Heart left ventricle (tissue), 16 donors: Measurements from ENCODE around the gene MREG. TPM values are rescaled to one million over a fixed set of nuclear protein-coding genes. Genes with fewer than 3 reads are reported as not detected.

Source experiments
- ATAC-seq, 4 donors: fragments of 200-7000 bp; cut with Tn5 transposase; one replicate each; pipeline ENCODE4 v1.9.1; 2020 to 2022; ENCODE audit warnings: moderate library complexity in 4 of 4, mild to moderate bottlenecking in 3 of 4, moderate number of reproducible peaks in 1 of 4
- DNase-seq, 5 donors: peaks; one replicate each; pipeline ENCODE4 v3.0.0-alpha.2; 2020
- H3K27ac ChIP-seq, 12 donors: fragments of 200-600 bp; sonication (generic) in 4 of 12; one replicate each; pipeline versions ENCODE4 v1.5.0 to v1.8.0; 2016 to 2022; ENCODE audit warnings: mild to moderate bottlenecking in 2 of 12
- H3K27me3 ChIP-seq, 9 donors: fragments of 200-600 bp; sonication (generic) in 2 of 9; one replicate each; pipeline versions ENCODE4 v1.5.1 to v1.8.0; 2016 to 2022; ENCODE audit warnings: mild to moderate bottlenecking in 3 of 9
- H3K36me3 ChIP-seq, 9 donors: fragments of 200-600 bp; sonication (generic) in 2 of 9; one replicate each; pipeline versions ENCODE4 v1.5.0 to v1.8.0; 2018 to 2022; ENCODE audit warnings: mild to moderate bottlenecking in 2 of 9
- H3K4me1 ChIP-seq, 12 donors: fragments of 200-600 bp; sonication (generic) in 4 of 12; one replicate each; pipeline versions ENCODE4 v1.5.0 to v1.8.0; 2016 to 2022; ENCODE audit warnings: mild to moderate bottlenecking in 3 of 12
- H3K4me3 ChIP-seq, 12 donors: fragments of 200-600 bp; sonication (generic) in 4 of 12; one replicate each; pipeline versions ENCODE4 v1.5.0 to v1.8.0; 2017 to 2022; ENCODE audit warnings: mild to moderate bottlenecking in 9 of 12, moderate library complexity in 4 of 12
- H3K9me3 ChIP-seq, 12 donors: fragments of 200-600 bp; sonication (generic) in 4 of 12; one replicate each; pipeline versions ENCODE4 v1.5.0 to v1.8.0; 2016 to 2022; ENCODE audit warnings: mild to moderate bottlenecking in 1 of 12
- CTCF ChIP-seq, 12 donors: fragments of 200-600 bp; sonication (generic) in 4 of 12; IDR thresholded peaks; one replicate each; pipeline versions ENCODE4 v1.5.0 to v1.8.0; 2018 to 2022; ENCODE audit warnings: antibody characterized with exemption in 12 of 12, mild to moderate bottlenecking in 5 of 12
- POLR2A ChIP-seq, 2 donors: fragments of 450-650 bp; IDR thresholded peaks; one replicate each; pipeline ENCODE4 v1.6.1; 2017; ENCODE audit warnings: antibody characterized with exemption in 2 of 2, mild to moderate bottlenecking in 2 of 2, moderate library complexity in 2 of 2
- WGBS, 4 donors: extraction: QIAGEN DNeasy Blood & Tissue Kit in 2 of 4; methylation state at CpG; one replicate each; pipeline versions ENCODE4 v1.1.5 to v1.1.7; 2013 to 2018; 5-methylcytosine and 5-hydroxymethylcytosine counted together
- intact Hi-C, 10 donors: fragments of 100-400 bp; cut with DNase I; formaldehyde crosslinking; loops; one replicate each; pipeline versions ENCODE4 v1.11.1 to v1.14.2; 2022
- polyA plus RNA-seq, 2 donors: library from polyadenylated mRNA; stranded (reverse); fragments of 200-250 nt; gene quantifications; one replicate each; pipeline ENCODE4 v1.2.3, GENCODE V29; 2013
- total RNA-seq, 9 donors: library from RNA; depleted of rRNA in 2 of 9; stranded (reverse); fragments of >200 nt in 2 of 9; fragmentation: NEBNext Ultra II Directional in 3 of 9; extraction: Animal tissue kit (Norgen Biotek cat#: 25700) in 3 of 9; gene quantifications; one replicate each; pipeline versions ENCODE4 v1.1.0 to v1.2.4, GENCODE V29; 2016 to 2023
- donor health status: ischemic (EF 13 %, LVEDD 7.1; RV severe dilation, severe dysfunction).
- donor health status: healthy with polysubstance abuse.
- donor health status: DM: no; HTN: yes; CAD: no.
- donor health status: DM: no; HTN: no; CAD: no.
- donor health status: ischemic (EF 25% LVEDD 6.9; RV normal size, moderate dysfunction).
- donor health status: ischemic (EF 25% LVEDD 5.7; RV mildly dilated, moderate dysfunction).
- donor health status: healthy.
- donor health status: DM: yes; HTN: yes; CAD: no.
- donor health status: ischemic (EF 35%, LVEDD 5.7; RV mildly dilated, moderate dysfunction).
- donor health status: nonischemic (EF 11% LVEDD 7.7; RV severe dilation, severe dysfunction).
- donor health status: DM: yes; HTN: yes; CAD: no.
- donor health status: PGD.
- donor health status: ischemic (EF 29% LVEDD 5.4; RV normal size, mild dysfunction).
- donor health status: nonischemic (EF 23%, LVEDD 6.1; RV moderate dilation, normal function).

The MREG gene
- total and polyA plus RNA-seq, 11 donors: 0.14 to 2.4 (median 0.34) TPM; not detected in 1

- 67 to 78% (median 75%) methylated on average over 8 of the region's 8 CpGs for WGBS, 4 donors
- Histone ChIP-seq H3K27ac (no peak overlapping the region), H3K4me1 (no peaks in the 10 kb centered on the region), H3K36me3 (no peaks in the 10 kb centered on the region), H3K27me3 (peaks cover 0 to 5% (median 0%) of the 10 kb centered on the region in 9 donors), H3K4me3 (no peak overlapping the region), H3K9me3 (peaks cover 0 to 13% (median 0%) of the 10 kb centered on the region in 12 donors)
- intact Hi-C loops: no loop called here
- TF ChIP-seq CTCF (IDR thresholded peaks at IDR 0.05): no peak
- ATAC-seq (no peak), DNase-seq (no peak)
Measured at GRCh38 chr2:215911301-215912085, 101.9 kb downstream of the MREG start.

- Histone ChIP-seq H3K27me3 (peaks cover 0 to 5% (median 0%) of the 10 kb centered on the region in 9 donors), H3K27ac (no peak overlapping the region), H3K9me3 (peaks cover 0 to 13% (median 0%) of the 10 kb centered on the region in 12 donors), H3K36me3 (no peaks in the 10 kb centered on the region), H3K4me1 (no peaks in the 10 kb centered on the region), H3K4me3 (no peak overlapping the region)
- TF ChIP-seq CTCF (IDR thresholded peaks at IDR 0.05) (no peak), POLR2A (IDR thresholded peaks at IDR 0.05) (no peak)
- intact Hi-C loops: no loop called here
- DNase-seq (no peak), ATAC-seq (no peak)
Measured at GRCh38 chr2:215910180-215910579, 103.2 kb downstream of the MREG start.

DNA sequence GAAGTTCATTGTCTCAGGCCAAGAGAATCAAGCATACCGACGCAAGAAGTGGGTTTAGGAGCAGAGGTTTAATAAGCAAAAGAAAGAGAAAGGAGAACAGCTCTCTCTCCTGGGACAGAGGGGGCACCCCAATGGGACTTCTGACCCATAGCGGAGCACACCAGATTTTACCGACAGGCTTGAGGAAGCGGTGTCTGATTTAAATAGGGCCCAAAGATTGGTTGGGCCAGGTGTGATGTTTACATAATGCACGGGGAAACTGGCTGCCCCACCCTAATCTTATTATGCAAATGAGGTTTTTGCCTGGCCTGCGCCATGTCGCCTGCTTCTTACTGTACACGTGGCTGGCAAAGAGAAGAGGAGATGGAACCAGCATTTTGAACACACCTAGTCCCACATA is 106.2 kb downstream of the MREG start:
- Histone ChIP-seq H3K4me3 (no peak overlapping the region), H3K36me3 (no peaks in the 10 kb centered on the region), H3K4me1 (peaks cover 0 to 18% (median 0%) of the 10 kb centered on the region in 12 donors), H3K27me3 (no peaks in the 10 kb centered on the region), H3K27ac (no peak overlapping the region), H3K9me3 (peaks cover 0 to 13% (median 0%) of the 10 kb centered on the region in 12 donors)
- no peak for DNase-seq
- ATAC-seq: no peak
- WGBS, 4 donors: 90 to 93% (median 91%) methylated on average over 9 of the region's 9 CpGs
- intact Hi-C loops: no loop called here
- TF ChIP-seq CTCF (IDR thresholded peaks at IDR 0.05): no peak
- no peak for TF ChIP-seq POLR2A (IDR thresholded peaks at IDR 0.05)

- DNase-seq (no peak), ATAC-seq (no peak)
- H3K9me3 ChIP-seq: peaks cover 0 to 13% (median 0%) of the 10 kb centered on the region in 12 donors
- H3K4me1 ChIP-seq: peaks cover 0 to 18% (median 0%) of the 10 kb centered on the region in 12 donors
- H3K27me3 ChIP-seq: no peaks in the 10 kb centered on the region
- H3K4me3 ChIP-seq: no peak overlapping the region
- no peak for TF ChIP-seq POLR2A (IDR thresholded peaks at IDR 0.05)
- no peak for TF ChIP-seq CTCF (IDR thresholded peaks at IDR 0.05)
- intact Hi-C loops: no loop called here
- no peaks in the 10 kb centered on the region for H3K36me3 ChIP-seq
- H3K27ac ChIP-seq: no peak overlapping the region
Measured at GRCh38 chr2:215906458-215906857, 106.9 kb downstream of the MREG start.
